Activated B cell treated with CpG ODN at 0.5 μM for 24 hours (primary cell): Measurements from ENCODE around the gene TRABD. TPM values are rescaled to one million over a fixed set of nuclear protein-coding genes. Genes with fewer than 3 reads are reported as not detected.

ENCODE experiments used
- ATAC-seq: fragments of 200-7000 bp; cut with Tn5 transposase; one replicate; pipeline ENCODE4 v1.10.0; 2021; ENCODE audit warnings: low read depth, mild to moderate bottlenecking, moderate library complexity
- CTCF ChIA-PET: fragments of 350-600 bp; sonication (Branson Sonifier 250); formaldehyde crosslinking; loops from one replicate; lab custom pipeline; 2021; ENCODE audit warnings: antibody characterized with exemption; lab: Charles Lee
- POLR2A ChIA-PET: fragments of 350-600 bp; sonication (Branson Sonifier 250); formaldehyde crosslinking; loops from one replicate; lab custom pipeline; 2021; ENCODE audit warnings: antibody characterized with exemption; lab: Charles Lee
- DNase-seq: peaks from one replicate; pipeline ENCODE4 v3.0.0; 2022
- H3K27ac Mint-ChIP-seq: one replicate; pipeline ENCODE4 v1.8.0; 2020; ENCODE audit warnings: mixed read lengths
- H3K27me3 Mint-ChIP-seq: one replicate; pipeline ENCODE4 v1.8.0; 2021; ENCODE audit warnings: mixed read lengths
- H3K36me3 Mint-ChIP-seq: one replicate; pipeline ENCODE4 v1.8.0; 2021; ENCODE audit warnings: low read depth, mixed read lengths
- H3K4me1 Mint-ChIP-seq: one replicate; pipeline ENCODE4 v1.8.0; 2021; ENCODE audit warnings: mixed read lengths
- H3K4me3 Mint-ChIP-seq: one replicate; pipeline ENCODE4 v1.8.0; 2020; ENCODE audit warnings: mild to moderate bottlenecking, mixed read lengths
- H3K9me3 Mint-ChIP-seq: one replicate; pipeline ENCODE4 v1.8.0; 2020; ENCODE audit warnings: mixed read lengths
- CTCF ChIP-seq: fragments of 200-600 bp; IDR thresholded peaks from one replicate; pipeline ENCODE4 v1.8.0; 2022; ENCODE audit warnings: antibody characterized with exemption, mild to moderate bottlenecking
- intact Hi-C: fragments of 100-400 bp; cut with micrococcal nuclease; formaldehyde crosslinking; loops from one replicate; pipeline ENCODE4 v1.15.1; 2024
- total RNA-seq: library from RNA; stranded (reverse); gene quantifications from 2 replicates; pipeline ENCODE4 v1.2.3, GENCODE V29; 2022

Gene TRABD
- total RNA-seq, 1 donor from 2014 or later: 86.4 TPM

DNA sequence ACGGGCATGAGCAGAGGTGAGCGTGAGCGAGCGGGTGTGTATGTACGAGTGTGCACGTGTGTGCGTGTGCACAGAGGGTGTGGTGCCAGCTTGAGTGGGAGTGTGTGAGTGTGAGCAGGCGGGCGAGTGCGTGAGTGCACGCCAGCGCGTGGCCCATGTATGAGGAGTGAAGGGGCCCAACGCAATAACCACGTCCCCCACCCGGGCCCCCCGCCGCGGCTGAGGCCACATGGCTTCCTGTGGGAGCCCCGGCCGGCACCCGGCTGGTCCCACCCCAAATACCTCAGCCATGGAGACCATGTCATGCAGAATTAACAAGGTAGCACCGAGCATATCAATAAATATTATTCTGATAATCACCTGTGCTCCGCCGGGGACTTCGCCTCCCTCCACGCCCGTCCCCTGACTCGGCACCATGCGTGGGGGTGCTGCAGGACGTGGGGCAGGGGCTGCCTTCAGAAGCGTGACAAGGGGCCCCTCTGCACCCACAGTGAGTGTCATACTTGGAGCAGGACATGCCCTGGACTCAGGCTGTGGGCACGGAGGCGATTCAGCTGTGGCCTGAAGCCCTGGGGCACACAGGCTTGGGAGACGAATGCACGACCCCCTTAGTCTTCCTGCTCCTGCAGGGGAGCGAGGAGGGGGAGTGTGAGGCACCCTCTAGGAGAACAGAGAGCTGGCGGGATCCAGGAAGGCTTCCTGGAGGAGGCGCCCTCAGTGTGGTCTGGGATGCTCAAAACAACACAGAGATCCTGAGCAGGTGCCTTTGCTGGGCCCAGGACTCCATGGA is 5.6 kb upstream of the TRABD start:
- Mint-ChIP-seq H3K4me3 (no peak overlapping the region), H3K9me3 (no peaks in the 10 kb centered on the region), H3K4me1 (peaks cover 22% of the 10 kb centered on the region), H3K27ac (no peak overlapping the region), H3K36me3 (no peaks in the 10 kb centered on the region), H3K27me3 (peaks cover 11% of the 10 kb centered on the region)
- intact Hi-C loops: no loop called here
- POLR2A ChIA-PET: interaction anchor here (2.6 kb wide), 1 partner anchor 10 kb away, joined by 9 read pairs; no protein-coding TSS in a partner anchor
- ATAC-seq (no peak), DNase-seq (no peak)
- CTCF ChIA-PET: no interaction called here
- no peak for TF ChIP-seq CTCF

DNA sequence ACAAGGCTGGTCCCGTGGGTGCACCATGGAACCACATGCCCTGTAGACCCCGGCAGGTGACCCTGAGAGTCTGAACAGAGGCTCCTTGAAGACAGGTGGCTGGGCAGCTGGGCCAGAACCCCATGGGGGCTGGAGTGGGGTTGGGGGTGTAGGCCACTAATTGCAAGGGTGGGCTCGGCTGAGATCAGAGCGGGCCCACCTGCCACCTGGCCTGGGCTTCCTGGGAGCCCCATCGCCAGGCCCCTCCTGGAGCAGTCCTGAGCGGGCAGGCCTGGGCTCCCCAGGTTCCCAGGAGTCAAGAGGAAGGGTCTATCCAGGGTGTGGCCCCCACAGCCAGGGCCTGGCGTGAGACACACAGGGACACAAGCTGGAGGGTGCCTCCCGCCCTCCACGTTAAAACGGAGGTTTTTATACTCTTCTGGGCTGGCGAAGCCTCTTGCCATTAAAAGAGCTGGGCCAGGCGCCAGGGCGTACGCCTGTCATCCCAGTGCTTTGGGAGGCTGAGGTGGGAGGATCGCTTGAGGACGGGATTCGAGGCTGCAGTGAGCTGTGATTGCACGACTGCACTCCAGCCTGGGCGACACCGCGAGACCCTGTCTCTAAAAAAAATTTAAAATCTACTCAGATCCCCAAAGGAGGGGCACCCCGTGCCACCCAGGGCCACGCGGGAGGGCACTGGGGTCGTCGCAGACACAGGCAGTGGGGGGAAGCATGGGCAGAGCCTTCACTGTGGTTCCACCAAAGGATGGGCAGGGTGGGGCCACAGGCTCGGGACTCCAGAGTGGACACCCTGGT is 4.8 kb upstream of the TRABD start:
- Mint-ChIP-seq H3K27ac (no peak overlapping the region), H3K4me1 (peaks cover 23% of the 10 kb centered on the region), H3K36me3 (no peaks in the 10 kb centered on the region), H3K27me3 (peaks cover 11% of the 10 kb centered on the region), H3K4me3 (no peak overlapping the region), H3K9me3 (no peaks in the 10 kb centered on the region)
- ChIA-PET CTCF (no interaction called here), POLR2A (interaction anchor here (0.7 to 2.6 kb wide), 2 partner anchors 9 to 40 kb away, joined by 6 to 9 read pairs; no protein-coding TSS in a partner anchor)
- DNase-seq (no peak), ATAC-seq (no peak)
- intact Hi-C loops: no loop called here
- TF ChIP-seq CTCF: no peak

- H3K4me3 Mint-ChIP-seq: no peak overlapping the region
- no peak for DNase-seq
- no peak for TF ChIP-seq CTCF
- no peak for ATAC-seq
- H3K4me1 Mint-ChIP-seq: peaks cover 22% of the 10 kb centered on the region
- H3K9me3 Mint-ChIP-seq: no peaks in the 10 kb centered on the region
- POLR2A ChIA-PET: interaction anchor here (2.6 kb wide), 1 partner anchor 8 kb away, joined by 9 read pairs; no protein-coding TSS in a partner anchor
- peaks cover 2% of the 10 kb centered on the region for H3K36me3 Mint-ChIP-seq
- H3K27ac Mint-ChIP-seq: no peak overlapping the region
- CTCF ChIA-PET: no interaction called here
- intact Hi-C loops: no loop called here
- H3K27me3 Mint-ChIP-seq: peaks cover 9% of the 10 kb centered on the region
These were observed 3.3 kb upstream of the TRABD start for GRCh38 chr22:50182176-50183081.

- Mint-ChIP-seq H3K9me3 (no peaks in the 10 kb centered on the region), H3K27ac (no peak overlapping the region)
- no peak for TF ChIP-seq CTCF
These were observed 2.4 kb upstream of the TRABD start for GRCh38 chr22:50183141-50183971.

More at GRCh38 chr22:50183141-50183971, 2.4 kb upstream of the TRABD start:
- intact Hi-C loops: no loop called here
- ATAC-seq: no peak
- peaks cover 9% of the 10 kb centered on the region for H3K27me3 Mint-ChIP-seq
- peak overlapping the region; percentile 19 for H3K4me3 Mint-ChIP-seq
- DNase-seq: no peak
- peaks cover 28% of the 10 kb centered on the region for H3K4me1 Mint-ChIP-seq
- peaks cover 2% of the 10 kb centered on the region for H3K36me3 Mint-ChIP-seq
- CTCF ChIA-PET: no interaction called here
- POLR2A ChIA-PET: interaction anchor here (0.6 to 1.2 kb wide), 2 partner anchors 9 to 171 kb away, joined by 3 to 5 read pairs; partner anchors contain the start of gene IL17REL
